Measurements from ENCODE around the gene EFCAB5.

GRCh38 chr17:30117675-30118081 lies 176.2 kb downstream of the EFCAB5 start:
- TF ChIP-seq CTCF (IDR thresholded peaks at IDR 0.05) = no peak
- no peak for TF ChIP-seq EZH2phosphoT487 (IDR thresholded peaks at IDR 0.05)
